Measurements from ENCODE around the gene SFSWAP. TPM values are rescaled to one million over a fixed set of nuclear protein-coding genes. Genes with fewer than 3 reads are reported as not detected.
"Not testable (repeated sequence)": the region's sequence is repeated elsewhere in the genome, so short reads cannot be mapped to it uniquely, and the experiment has no call there.

The SFSWAP gene
- total RNA-seq, 1 donor from 2014 or later = 36.1 TPM

DNA sequence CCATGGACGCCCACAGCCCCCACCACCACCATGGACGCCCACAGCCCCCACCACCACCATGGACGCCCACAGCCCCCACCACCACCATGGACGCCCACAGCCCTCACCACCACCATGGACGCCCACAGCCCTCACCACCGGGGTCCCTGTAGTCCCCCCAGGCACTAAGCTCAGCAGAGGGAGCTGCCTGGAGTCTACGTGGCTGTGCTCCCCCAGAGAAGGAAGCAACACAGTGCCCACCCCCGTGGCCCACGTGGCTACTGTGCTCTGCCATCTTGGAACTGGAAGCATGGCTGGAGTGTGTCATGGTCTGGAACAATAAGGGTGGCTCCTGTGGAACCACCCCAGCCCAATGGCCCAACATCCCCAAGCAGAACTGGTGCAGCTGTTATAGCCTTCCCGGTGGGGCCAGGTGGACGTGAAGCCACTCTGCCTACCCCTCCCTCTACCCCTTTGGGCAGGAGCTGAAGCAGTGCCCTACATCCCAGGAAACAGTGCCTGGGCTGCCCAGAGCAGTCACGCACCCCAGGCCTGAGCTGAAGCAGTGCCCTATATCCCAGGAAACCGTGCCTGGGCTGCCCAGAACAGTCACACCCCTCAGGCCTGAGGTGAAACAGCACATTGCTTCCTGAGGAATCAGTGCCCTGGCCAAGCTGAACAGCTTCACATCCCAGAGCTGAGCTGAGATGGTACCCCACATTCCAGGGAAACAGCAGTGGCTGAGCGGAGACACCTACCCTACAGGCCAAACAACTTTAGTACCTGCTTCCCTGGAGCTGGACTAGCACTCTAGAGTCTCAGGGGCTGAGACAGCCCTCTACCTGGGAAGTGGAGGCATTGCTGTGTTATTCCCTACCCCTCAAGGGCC lies 9.0 kb upstream of the SFSWAP start:
- DNase-seq (ENCODE audit: low spot score) = no peak

DNA sequence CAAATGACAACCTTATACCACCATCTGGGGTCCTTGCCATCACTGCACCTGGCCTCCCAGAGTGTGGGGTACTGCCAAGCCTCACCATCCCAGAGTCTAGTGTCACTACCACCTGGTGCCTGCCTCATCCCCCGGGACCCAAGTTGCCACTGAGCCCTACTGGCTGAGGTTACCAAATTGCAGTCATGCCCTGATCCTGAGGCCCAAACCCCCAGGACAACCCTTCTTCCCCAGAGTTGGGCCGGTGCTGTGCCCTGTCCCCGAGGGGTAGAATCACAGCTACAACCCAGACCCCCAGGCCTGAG lies 8.4 kb upstream of the SFSWAP start:
- no peak for DNase-seq (ENCODE audit: low spot score)

DNA sequence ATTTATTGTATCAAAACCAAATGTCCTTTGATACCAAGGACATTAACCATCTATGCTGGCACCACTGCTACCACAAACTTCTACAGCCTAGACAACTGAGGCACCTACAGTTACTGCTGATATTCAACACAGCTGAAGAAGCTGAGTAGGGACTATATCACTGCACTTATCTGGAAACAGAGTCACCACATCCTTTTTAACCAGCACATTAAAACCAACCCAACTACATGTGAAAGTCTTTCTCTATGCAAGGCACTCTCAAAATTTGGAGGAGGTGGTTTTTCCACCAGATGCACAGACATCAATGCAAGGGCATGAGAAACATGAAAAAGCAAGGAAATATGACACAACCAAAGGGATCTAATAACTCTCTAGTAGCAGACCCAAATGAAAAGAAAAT lies 7.7 kb upstream of the SFSWAP start:
- DNase-seq (ENCODE audit: low spot score) = no peak

DNA sequence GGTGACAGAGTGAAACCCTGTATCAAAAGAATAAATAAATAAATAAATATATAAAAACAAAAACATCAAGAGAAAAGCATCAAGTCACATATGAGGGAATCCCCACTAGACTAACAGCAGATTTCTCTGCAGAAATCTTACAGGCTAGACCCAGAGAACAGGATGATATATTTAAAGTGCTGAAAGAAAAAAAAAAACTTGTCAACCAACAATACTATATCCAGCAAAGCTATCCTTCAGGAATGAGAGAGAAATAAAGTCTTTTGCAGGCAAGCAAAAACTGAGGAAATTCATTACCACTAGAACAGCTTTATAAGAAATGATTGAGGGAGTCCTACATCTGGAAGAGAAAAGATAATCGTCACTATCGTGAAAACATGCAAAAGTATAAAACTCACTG lies 6.4 kb upstream of the SFSWAP start:
- no peak for DNase-seq (ENCODE audit: low spot score)

DNA sequence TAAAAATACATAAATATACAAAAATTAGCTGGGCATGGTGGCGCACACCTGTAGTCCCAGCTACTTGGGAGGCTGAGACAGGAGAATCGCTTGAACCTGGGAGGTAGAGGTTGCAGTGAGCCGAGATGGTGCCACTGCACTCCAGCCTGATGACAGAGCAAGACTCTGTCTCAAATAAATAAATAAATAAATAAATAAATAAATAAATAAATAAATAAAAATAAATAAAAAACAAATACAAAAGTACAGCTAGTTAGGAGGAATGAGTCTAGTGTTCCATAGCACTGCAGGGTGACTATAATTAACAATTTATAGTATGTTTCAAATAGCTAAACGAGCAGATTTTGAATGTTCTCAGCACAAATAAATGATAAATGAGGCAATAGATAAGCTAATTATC lies 4.2 kb upstream of the SFSWAP start:
- DNase-seq (ENCODE audit: low spot score) = not testable (repeated sequence)

DNA sequence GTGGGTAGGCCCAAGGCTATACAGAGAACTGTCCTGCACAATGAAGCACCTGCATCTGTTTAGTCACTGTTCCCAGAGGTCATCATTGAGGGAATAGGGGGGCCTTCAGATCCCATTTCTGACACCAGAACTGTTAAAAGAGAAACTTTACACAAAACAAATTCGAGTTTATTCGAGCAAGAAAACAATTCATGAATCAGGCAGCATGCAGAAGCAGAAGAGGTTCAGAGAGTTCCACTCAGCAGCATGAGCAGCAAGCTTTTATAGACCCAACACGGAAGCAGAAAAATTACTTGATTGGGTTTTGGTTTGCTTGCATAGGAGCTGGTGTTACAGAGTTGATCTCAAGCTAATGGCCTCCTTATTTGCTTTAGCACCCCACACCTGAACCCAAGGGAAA lies 1.7 kb upstream of the SFSWAP start:
- no peak for DNase-seq (ENCODE audit: low spot score)

DNA sequence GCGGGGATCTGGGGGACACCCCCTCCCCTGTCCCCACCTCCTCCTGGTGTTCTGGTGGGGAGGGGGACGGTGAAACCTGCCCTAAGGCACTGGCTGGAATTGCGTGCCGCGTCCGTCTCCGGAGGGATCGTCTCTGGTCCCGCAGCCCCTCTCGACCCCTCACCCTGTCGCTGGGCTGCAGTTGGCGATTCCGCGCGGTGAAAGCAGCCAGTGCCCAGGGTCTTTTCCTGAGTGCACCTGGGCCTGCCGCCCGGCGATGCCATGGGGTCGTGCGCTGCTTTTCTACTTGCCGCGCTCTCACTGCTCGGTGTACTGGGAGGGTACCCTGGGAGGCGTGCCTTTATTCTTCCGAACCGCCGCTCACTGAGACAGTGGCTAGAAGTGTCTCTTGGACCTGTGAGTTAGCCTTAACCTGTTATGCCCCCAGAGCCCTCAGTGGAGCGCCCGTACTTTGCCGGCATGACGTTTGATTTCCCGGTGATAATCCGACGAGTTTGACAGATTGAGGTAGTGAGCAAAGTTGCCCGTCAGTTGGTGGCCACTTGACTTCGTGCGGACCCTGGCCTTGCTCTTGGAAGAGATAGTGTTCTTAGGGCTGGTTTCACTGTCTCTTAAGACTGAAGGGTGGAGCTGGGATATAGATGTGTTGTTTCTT lies 788 bp downstream of the SFSWAP start:
- no peak for DNase-seq (ENCODE audit: low spot score)

DNA sequence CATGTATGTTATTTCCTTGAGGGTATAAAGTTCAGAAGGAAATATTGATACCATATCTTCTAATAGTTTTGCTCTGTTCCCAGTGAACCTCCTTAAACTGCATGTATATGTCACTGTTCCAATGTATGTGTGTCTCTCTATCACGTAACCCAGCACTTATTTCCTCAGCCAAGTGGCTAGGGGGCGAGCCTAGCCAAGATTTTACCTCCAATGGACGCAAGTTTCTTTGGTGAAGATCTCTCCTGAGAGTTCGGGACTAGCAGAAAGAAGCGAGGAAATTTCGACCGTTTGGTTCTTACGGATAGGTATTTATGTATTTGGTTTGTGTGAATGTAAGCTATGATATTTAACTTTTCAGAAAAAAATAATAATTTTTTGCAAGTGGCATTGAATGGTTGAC lies 2.5 kb downstream of the SFSWAP start:
- no peak for DNase-seq (ENCODE audit: low spot score)

DNA sequence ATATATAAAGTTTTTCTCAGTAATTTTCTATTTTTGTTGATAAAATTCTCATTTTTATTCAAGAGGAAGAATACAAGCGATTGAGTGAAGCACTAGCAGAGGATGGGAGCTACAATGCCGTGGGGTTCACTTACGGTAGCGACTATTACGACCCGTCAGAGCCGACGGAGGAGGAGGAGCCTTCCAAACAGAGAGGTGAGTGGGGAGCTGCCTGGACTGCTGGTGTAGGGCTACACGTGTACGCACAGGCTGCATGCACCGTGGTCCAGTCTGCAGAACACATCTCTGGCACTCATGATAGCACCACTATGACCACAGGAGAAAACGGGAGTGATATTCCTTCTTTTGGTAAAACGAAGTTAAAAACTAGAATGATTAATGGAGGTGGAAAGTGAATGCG lies 3.9 kb downstream of the SFSWAP start:
- DNase-seq (ENCODE audit: low spot score) = no peak

DNA sequence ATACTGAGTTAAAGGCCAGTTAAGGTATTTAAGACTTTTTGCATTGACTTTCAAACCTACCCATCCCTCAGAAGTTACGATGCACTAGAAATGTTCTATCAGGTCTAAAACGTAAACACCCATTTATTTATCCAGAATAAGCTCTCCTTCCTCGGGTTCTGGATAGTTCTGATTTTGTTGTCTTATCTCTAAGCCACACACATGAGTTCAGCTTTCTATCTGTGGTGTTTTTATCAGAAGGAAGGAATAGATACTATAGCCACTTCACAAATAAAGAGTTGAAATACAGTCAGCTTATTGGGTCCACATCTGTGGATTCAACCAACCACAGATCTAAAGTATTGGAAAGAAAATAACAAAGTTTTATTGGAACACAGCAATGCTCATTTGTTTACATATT lies 5.4 kb downstream of the SFSWAP start:
- no peak for DNase-seq (ENCODE audit: low spot score)

DNA sequence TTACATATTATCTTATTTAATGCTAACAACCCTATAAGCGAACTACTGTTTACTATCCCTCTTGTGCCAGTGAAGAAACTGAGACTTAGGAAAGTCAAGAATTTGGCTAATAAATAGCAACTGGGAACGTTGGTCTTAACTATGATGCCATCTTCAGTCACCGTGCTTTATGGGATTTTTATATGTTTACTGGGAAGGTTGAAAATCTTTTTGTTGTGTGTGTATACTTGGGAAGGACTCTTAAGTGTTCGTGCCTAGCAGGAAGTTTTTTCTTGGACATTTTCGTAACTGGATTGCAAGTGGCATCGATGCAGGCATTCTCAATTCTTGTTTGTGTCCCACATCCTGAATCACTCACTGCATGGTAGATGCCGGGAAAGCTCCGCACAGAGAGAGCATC lies 9.4 kb downstream of the SFSWAP start:
- no peak for DNase-seq (ENCODE audit: low spot score)

DNA sequence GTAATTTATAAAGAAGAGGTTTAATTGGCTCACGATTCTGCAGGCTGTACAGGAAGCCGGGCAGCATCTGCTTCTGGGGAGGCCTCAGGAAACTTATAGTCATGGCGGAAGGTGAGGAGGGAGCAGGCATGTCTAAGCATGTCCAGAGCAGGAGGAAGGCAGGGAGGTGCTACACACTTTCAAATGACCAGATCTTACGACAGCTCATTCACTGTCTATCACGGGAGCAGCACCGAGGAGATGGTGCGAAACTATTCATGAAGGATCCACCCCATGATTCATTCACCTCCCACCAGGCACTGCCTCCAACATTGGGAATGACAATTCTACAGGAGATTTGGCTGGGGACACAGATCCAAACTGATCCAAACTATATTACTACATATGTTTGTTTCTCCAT lies 10.0 kb downstream of the SFSWAP start:
- DNase-seq (ENCODE audit: low spot score) = no peak

DNA sequence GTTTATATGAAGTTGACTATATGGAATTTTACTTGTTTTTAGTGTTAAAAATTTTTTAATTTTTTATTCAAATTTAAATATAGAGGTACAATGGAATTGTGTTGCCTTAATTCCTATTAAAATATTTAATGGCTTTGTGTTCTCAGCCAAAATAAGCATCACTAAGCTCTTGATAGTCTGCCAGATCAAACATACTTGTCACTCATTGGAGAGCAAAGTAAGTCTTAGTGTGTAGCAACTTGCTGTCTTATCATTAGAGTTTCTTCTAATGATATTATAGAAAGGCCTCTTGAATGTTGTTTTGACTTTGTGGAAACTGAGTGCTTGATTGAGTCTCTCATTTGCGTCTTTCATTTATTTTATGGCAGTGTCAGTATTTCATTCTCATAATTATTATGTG lies 10.7 kb downstream of the SFSWAP start:
- DNase-seq (ENCODE audit: low spot score) = no peak

DNA sequence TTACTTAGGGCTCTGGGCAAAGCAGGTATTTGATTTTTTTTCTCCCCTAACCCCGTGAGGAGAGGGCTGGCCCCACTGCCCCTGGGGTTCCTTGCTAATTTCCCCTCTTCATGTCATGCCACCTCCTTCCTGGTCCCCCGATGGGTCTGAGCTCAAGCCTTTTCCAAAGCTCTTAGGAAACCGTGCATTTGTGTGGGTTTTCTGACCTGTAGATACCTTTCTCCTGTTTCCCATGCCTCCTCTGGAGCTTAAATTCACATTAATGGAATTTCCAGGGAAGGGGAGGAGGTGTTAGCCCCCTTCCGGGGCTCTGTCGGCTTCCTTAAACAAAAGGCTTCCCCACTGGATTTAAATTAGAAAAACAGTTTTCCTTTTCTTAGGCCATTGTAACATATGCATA lies 12.6 kb downstream of the SFSWAP start:
- DNase-seq (ENCODE audit: low spot score) = no peak

DNA sequence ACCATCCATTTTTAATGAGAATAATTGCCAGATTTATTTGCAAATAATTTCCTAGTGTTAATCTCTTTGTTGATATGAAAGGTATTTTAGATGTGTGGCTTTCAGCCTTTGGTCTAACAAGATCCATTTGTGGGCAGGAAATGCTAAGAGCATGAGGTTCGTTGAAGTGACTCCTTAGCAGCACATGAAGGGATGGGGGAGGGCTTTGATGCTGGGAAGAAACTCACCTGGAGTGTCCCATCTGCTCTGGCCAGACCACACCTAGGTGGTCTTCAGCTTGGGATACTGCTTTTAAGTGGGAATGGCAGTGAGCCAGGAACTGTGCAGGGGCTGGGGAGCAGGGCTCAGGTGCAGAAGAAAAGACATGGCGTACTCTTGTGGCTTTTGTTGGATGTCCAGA lies 13.6 kb downstream of the SFSWAP start:
- DNase-seq (ENCODE audit: low spot score) = no peak

DNA sequence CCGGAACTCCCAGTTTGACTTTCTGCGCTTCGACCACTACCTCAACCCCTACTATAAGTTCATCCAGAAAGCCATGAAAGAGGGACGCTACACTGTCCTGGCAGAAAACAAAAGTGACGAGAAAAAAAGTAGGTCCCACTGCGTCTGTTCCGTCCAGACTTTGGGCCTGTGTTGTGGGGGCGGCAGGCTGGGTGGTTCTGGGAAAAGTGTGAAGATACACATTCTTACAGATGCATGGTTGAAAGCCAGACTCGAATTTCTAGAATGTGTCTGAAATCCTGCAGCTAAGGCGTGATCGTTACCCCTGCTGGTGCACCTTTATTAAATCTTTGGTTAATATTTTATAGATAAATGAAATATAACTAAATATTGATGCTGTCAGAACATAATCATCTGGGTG lies 14.6 kb downstream of the SFSWAP start:
- DNase-seq (ENCODE audit: low spot score) = no peak

DNA sequence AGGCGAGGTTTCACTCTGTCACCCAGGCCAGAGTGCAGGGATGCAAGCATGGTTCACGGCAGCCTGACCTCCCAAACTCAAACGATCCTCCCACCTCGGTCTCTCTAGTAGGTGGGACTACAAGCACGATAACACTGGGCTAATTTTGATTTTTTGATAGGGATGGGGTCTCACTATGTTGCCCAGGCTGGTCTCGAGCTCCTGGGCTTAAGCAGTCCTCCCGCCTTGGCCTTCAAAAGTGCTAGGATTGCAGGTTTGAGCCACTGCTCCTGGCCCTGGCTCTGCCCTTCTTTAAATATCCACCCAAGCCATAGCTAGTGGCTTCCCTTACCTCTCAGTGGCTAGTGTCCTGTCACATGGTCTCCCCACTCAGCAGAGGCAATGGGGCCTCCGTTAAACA lies 17.8 kb downstream of the SFSWAP start:
- no peak for DNase-seq (ENCODE audit: low spot score)

DNA sequence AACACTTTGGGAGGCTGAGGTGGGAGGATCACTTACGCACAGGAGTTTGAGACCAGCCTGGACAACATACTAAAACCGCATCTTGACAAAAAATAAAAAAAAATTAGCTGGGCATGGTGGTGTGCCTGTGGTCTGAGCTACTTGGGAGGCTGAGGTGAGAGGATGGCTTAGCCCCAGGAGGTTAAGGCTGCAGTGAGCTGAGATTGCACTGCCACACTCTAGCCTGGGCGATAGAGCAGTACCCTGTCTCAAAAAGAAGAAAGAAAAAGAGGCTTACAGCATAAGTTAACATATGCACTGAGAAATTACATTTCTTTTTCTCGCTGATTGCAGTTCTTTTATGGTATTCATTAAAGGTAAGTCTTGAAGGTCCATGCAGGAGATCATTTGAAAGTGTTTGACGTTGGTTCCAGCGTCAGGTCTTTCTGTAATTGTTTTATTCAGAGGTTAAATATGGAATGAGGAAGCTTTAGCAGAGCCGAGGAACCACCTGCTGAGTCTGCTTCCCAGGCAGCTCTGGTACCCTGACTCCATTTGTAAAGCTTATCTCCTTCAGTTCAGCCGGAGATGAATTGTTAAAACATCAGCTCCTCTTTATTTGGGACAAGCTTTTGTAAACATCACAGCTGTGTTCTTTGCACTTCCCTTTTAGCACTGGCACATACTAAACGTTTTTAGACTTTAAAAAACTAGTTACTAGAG lies 18.5 kb downstream of the SFSWAP start:
- DNase-seq (ENCODE audit: low spot score) = no peak

DNA sequence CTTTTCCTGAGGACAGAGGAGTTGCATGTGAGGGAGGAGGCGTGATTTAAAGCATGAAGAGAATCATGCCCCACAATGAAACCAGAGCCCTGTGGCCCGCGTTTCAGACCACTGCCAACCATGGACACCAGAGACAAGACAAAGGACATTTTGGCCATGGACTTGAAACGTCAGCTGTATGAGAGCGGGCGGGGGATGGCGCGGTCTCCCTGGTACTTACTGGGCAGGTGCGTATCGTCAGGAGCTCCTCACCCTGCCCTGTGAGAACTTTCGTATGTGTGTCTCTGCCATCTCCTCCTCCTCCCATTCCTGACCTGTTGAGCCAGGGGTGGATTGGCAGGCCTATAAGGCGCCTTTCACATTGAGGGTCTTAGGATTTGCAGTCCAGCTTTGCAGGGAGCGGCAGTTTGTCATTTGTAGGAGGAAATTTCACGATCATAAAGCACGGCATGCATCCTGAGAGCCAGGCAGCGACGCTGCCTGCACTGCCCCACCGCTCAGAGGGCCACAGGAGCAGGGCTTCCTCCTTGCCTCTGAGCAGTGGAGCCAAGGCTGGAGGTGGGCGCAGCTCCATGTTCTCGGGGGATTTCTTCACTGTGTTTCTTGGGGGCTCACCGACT lies 22.2 kb downstream of the SFSWAP start:
- no peak for DNase-seq (ENCODE audit: low spot score)

DNA sequence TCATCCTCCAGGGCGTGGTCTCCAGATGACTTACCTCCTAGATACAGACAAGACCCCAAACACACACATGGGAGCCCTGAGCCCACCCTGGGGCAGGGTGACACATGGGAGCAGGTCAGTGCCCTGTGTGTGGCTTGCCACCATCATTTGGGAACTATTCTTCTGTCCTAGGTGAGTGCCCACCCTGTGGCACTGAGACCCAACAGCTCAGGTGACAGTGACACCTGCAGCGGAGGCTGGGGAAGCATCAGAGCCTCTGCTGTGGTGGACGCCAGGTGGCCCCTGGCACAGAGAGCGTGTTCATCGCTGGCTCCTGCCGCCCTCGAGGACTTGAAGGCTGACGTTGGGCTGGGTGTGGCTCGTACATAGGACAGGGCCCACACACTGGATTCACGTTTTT lies 23.0 kb downstream of the SFSWAP start:
- no peak for DNase-seq (ENCODE audit: low spot score)

DNA sequence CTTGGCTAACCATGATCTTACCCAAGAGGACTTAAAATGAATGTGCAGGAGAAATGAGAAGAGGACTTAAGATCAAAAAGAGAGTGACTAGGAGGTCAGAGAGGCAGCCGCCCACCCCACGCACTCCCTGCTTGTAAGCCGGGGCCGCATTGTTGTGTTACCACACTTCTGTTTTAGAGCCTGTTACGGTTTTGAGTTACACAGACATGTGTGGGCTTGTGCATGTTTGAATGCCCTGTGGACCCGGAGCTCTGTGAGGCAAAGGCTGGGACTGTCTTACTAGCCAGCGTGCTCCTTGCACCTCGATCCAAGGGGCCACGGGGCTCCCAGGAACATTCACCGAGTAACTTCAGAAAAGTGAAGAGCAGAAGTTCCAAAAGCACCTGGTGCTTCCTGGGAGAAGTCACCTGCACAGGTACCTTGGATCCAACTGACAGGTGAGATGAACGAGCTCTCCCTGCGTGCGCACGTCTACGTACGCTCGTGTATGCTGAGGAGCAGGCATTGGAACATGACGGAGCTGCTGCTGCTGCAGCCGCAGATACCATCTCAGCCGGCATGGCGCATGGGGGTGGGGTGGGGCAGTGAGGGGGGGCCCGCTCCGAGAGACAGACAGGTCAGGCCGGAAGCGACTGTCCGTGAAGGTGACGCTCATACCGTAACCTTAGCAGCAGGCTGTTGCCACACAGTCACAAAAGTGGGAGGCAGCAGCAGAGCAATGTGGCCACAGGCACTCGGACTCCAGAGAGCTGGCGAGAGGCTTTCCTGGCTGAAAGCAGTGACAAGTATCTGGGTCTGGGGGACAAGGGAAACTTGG lies 23.7 kb downstream of the SFSWAP start:
- DNase-seq (ENCODE audit: low spot score) = no peak

DNA sequence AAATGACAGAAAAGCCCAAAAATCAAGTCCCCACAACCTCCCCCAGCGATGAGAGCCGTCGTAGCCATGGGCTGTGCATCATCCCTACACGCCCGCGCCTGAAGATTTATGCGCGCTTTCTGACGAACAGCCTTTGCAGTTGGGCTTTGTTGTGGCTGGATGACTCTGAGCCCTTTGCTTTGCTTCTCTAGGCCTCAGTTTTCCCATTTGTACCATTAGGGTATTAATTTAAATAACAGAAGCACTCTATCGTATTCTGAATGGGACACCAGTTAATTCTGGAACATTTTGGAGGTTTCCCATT lies 24.2 kb downstream of the SFSWAP start:
- no peak for DNase-seq (ENCODE audit: low spot score)
